Effector memory CD4-positive, alpha-beta T cell (primary cell): ENCODE measurements around the gene NCR2.
A peak's percentile ranks its signal among the peaks of the same experiment; 100 is the strongest.

Source experiments
- DNase-seq, 3 donors: peaks; one replicate each; pipeline ENCODE4 v3.0.0-alpha.2; 2020
- H3K27ac ChIP-seq: 2 replicates; pipeline ENCODE4 v1.7.0; 2013; ENCODE audit warnings: mild to moderate bottlenecking, low read length, moderate library complexity; ENCODE audit not compliant: insufficient read depth, poor library complexity, severe bottlenecking
- H3K27me3 ChIP-seq: replicated peaks from 2 replicates; pipeline ENCODE4 v1.7.0; 2013; ENCODE audit warnings: mild to moderate bottlenecking, low read length; ENCODE audit not compliant: insufficient read depth, control insufficient read depth, poor library complexity, severe bottlenecking
- H3K36me3 ChIP-seq: 2 replicates; pipeline ENCODE4 v1.7.0; 2013; ENCODE audit warnings: mild to moderate bottlenecking, low read length, moderate library complexity; ENCODE audit not compliant: control insufficient read depth, insufficient read depth
- H3K4me1 ChIP-seq: 2 replicates; pipeline ENCODE4 v1.7.0; 2013; ENCODE audit warnings: low read length, mild to moderate bottlenecking; ENCODE audit not compliant: control insufficient read depth, insufficient read depth, poor library complexity, severe bottlenecking
- H3K4me3 ChIP-seq: 2 replicates; pipeline ENCODE4 v1.7.0; 2013; ENCODE audit warnings: low read length, low read depth, mild to moderate bottlenecking; ENCODE audit not compliant: insufficient read depth, poor library complexity, severe bottlenecking
- H3K9me3 ChIP-seq: 2 replicates; pipeline ENCODE4 v1.7.0; 2013; ENCODE audit warnings: mild to moderate bottlenecking, low read length, moderate library complexity; ENCODE audit not compliant: control insufficient read depth

Gene NCR2

DNA sequence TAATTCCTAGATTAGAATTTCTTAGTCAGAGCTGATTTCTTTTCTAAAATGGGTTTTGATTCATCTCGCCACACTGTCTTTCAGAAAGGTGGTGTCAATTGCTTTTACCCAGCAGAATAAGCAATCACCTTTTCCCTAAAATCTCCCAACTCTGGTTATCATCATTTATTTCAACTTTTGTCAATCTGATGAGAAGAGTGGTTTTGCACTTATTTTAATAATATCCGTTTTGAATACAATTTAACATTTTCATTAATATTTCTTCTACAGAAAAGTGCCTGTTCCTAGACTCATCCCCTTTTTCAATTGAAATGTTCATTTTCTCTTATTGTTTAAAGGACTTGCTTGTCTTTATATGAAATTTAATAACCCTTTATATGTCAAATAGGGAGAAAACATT lies 8.2 kb upstream of the NCR2 start:
- DNase-seq, result no peak
- Histone ChIP-seq H3K27ac (no peak overlapping the region), H3K4me3 (no peak overlapping the region), H3K36me3 (no peaks in the 10 kb centered on the region), H3K9me3 (no peaks in the 10 kb centered on the region), H3K4me1 (peaks cover under 1% of the 10 kb centered on the region), H3K27me3 (peaks cover 10% of the 10 kb centered on the region)

DNA sequence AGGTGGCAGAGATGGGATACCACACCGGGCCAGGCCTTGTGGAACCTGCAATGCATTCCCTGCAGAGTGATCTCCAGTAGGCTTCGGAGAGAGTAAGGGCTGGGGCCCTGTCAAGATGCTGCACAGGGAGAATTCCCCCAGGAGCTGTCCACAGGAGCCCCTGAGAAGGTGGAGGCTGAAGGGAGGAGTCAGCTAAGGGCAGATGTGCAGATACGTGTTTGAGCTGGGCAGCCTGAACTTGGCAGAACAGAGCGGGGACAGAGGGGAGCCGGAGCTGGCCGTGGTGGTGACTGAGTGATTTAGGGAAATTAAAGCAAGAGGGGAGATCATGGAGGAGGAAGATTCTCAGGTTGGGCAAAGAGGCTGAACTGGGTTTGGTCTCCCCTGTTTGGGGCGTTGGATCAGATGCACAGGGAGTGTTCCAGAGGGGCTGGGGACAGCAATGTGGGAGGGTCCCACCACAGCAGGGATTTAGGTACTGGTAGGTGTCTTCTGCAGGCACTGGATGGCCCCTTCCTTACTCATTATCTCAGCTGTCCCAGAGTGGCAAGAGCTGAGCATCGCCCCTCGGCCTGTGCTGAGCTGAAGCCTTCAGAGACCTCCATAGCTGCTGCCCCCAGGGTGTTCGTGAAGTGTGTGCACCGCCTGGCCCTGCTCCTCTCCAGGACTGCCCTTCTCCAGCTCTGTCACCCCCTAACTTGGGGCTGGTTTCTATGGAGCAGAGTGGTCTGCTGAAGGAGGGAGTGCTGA lies 3.8 kb upstream of the NCR2 start:
- DNase-seq, result no peak
- H3K27me3 ChIP-seq, result peaks cover 3% of the 10 kb centered on the region
- no peaks in the 10 kb centered on the region for H3K9me3 ChIP-seq
- no peaks in the 10 kb centered on the region for H3K36me3 ChIP-seq
- H3K4me3 ChIP-seq, result no peak overlapping the region
- H3K4me1 ChIP-seq, result peaks cover 24% of the 10 kb centered on the region
- no peak overlapping the region for H3K27ac ChIP-seq

DNA sequence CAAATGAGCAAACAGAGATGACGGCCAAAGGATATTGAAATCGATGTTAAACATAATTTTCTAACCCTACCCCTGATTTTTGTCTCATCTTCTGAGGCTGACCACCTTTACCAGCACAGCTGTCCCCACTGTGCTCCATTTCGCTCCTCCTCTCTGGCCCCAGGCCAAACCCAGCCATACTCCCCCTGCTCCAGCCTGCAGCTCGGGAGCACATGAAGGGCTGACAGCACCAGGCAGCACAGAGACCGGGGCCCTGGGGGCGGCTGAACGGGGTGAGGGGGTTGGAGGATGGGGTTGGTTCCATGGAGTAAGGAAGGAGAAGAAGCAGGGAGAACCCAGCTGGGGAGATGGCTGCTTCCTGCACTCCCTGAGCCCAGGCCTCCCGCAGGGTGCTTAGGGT lies 3.2 kb upstream of the NCR2 start:
- Histone ChIP-seq H3K4me1 (peaks cover 24% of the 10 kb centered on the region), H3K4me3 (no peak overlapping the region), H3K9me3 (no peaks in the 10 kb centered on the region), H3K27me3 (peaks cover 3% of the 10 kb centered on the region), H3K36me3 (no peaks in the 10 kb centered on the region), H3K27ac (no peak overlapping the region)
- no peak for DNase-seq

DNA sequence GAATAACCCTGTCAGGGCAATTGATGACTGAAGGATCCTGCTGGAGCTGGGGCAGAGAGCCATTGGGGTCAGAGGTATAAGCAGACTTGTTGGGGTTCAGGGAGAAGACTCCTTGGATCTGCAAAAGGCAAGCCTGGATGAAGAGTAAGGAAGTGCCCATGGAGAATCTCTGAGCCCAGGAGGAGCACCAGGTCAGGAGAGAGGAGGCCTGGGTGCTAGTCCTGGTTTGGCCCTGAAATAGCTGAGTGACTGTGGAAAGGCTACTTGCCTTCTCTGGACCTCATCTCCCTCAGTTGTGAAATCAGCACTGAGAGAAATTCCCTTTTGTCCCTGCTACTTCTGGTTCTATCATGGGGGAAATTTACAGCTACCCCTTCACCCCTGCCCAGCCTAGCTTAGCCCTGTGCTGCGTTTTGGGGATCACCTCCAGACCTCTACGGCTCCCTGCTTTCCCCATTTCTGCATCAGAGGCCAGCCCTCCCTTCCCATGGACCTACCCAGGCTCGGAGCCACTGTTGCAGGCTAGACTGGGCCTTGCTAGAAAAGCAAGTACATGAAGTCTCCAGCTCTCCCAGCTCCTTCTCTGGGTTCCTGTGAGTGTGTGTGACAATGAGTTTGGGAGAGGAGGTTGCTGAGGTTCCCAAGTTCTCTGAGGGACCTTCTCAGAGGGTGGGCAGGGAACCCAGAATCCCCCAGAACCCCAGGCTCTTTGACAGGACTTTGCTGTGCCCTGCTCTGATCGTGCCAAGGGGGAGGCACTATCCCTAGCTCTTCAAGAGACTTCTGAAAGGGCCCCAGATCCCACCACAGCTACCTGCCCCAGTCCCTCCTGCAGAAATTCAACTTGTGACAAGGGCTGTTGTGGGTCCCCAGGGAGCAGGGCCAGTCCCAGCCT lies 2.3 kb upstream of the NCR2 start:
- H3K4me3 ChIP-seq, result no peak overlapping the region
- no peak for DNase-seq
- H3K9me3 ChIP-seq, result no peaks in the 10 kb centered on the region
- H3K36me3 ChIP-seq, result no peaks in the 10 kb centered on the region
- H3K27me3 ChIP-seq, result peaks cover 3% of the 10 kb centered on the region
- peak overlapping the region; percentile 14 for H3K27ac ChIP-seq
- peaks cover 24% of the 10 kb centered on the region for H3K4me1 ChIP-seq

DNA sequence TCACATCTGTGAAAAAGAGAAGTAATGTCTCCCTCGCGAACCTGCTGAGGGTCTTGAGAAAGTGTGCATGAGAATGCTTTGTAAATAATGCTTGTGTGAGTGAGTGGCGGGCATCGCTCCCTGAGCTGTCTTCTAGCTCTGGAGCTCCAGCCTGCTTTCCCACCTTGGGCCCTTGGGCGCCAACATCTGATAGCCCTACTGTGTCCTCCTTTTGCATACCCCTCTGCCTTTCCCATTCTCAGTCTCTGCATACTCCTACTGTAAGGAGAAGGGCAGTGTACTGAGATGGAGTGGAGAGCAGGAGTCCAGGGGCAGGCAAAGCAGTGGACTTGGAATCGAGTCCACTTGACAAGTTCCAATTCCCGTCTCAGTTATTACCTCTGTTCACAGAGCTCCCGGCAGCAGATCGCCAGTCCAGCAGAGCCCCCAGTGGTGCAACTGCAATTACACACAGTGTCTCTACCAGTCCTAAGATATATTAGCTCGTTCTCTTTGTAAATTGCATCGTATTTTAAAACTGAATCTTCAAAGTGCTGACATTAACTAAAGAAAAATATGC lies 847 bp upstream of the NCR2 start:
- Histone ChIP-seq H3K27ac (peak overlapping the region; percentile 46), H3K4me1 (peaks cover 24% of the 10 kb centered on the region), H3K9me3 (no peaks in the 10 kb centered on the region), H3K4me3 (no peak overlapping the region), H3K36me3 (no peaks in the 10 kb centered on the region), H3K27me3 (peaks cover 3% of the 10 kb centered on the region)
- no peak for DNase-seq

DNA sequence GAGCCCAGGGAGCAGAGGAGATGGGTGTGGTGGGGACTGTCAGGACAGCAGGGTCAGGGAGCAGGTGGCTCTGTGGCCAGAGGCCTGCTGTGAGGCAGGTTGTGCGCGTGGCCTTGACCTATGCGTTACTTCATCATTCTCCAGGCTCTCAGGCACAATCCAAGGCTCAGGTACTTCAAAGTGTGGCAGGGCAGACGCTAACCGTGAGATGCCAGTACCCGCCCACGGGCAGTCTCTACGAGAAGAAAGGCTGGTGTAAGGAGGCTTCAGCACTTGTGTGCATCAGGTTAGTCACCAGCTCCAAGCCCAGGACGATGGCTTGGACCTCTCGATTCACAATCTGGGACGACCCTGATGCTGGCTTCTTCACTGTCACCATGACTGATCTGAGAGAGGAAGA lies 535 bp downstream of the NCR2 start:
- H3K27ac ChIP-seq, result no peak overlapping the region

DNA sequence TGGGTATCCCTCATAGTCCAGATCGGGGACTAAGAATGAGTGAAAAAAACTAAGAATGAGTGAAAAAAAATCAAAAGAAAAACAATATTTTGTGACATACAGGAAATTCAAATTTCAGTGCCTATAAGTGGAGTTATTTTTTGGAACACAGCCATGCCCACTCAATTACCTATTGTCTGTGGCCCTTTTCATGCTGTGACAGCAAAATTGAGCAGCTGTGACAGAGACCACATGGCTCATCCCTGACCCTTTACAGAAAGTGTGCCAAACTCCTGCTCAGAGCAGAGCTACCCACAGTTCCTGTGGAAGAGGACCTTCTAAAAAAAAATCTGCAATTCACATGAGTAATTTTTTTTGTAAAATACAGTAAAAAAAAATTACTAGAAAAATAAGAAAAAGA lies 1.4 kb downstream of the NCR2 start:
- Histone ChIP-seq H3K4me1 (peaks cover 24% of the 10 kb centered on the region), H3K36me3 (no peaks in the 10 kb centered on the region), H3K27me3 (no peaks in the 10 kb centered on the region), H3K4me3 (no peak overlapping the region), H3K27ac (no peak overlapping the region), H3K9me3 (no peaks in the 10 kb centered on the region)
- no peak for DNase-seq

More for the DNA sequence above, 535 bp downstream of the NCR2 start:
- Histone ChIP-seq H3K4me1 (peaks cover 24% of the 10 kb centered on the region), H3K4me3 (no peak overlapping the region), H3K36me3 (no peaks in the 10 kb centered on the region), H3K9me3 (no peaks in the 10 kb centered on the region), H3K27me3 (peaks cover 3% of the 10 kb centered on the region)
- DNase-seq, result no peak

DNA sequence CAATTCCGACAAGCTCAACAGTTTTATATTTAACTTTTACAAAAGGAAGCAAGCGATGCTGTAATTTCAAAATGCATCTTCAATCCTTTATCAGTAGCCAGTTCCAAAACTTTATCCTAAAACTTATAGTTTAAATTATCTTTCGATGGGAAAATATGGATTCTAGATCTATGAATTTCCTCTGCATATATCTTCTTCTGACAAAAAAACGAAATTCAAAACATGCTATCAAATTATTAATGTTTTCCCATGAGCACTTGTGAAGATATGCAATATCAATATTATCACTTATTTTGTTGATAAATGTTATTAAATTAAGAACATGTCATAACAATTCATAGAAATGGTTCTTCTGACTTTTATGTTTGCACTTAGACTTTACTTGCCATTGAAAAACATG lies 2.3 kb downstream of the NCR2 start:
- H3K4me1 ChIP-seq, result peaks cover 18% of the 10 kb centered on the region
- no peaks in the 10 kb centered on the region for H3K9me3 ChIP-seq
- no peaks in the 10 kb centered on the region for H3K36me3 ChIP-seq
- no peak overlapping the region for H3K4me3 ChIP-seq
- DNase-seq, result no peak
- peaks cover 3% of the 10 kb centered on the region for H3K27me3 ChIP-seq
- no peak overlapping the region for H3K27ac ChIP-seq

DNA sequence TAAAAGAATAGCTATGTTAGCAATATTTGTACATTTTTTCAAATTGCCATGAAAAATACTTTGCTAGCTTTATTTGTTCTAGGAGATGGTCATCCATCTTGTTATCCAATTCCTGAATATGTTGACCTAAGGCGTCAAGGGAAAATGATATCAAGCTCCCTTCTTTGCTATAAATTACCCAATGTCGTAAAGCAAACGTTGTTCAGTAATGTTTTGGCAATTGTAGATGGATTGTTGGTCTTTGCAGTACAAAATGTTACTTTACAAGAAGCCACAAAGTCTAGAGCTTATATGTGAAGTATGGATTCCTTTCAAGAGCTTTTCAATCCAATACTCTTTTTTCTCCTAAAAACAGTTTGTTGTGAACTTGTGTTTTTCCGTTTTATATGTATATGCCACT lies 3.3 kb downstream of the NCR2 start:
- no peak for DNase-seq
- H3K27me3 ChIP-seq, result peaks cover 3% of the 10 kb centered on the region
- H3K4me3 ChIP-seq, result no peak overlapping the region
- no peaks in the 10 kb centered on the region for H3K9me3 ChIP-seq
- H3K36me3 ChIP-seq, result no peaks in the 10 kb centered on the region
- peaks cover 9% of the 10 kb centered on the region for H3K4me1 ChIP-seq
- no peak overlapping the region for H3K27ac ChIP-seq

DNA sequence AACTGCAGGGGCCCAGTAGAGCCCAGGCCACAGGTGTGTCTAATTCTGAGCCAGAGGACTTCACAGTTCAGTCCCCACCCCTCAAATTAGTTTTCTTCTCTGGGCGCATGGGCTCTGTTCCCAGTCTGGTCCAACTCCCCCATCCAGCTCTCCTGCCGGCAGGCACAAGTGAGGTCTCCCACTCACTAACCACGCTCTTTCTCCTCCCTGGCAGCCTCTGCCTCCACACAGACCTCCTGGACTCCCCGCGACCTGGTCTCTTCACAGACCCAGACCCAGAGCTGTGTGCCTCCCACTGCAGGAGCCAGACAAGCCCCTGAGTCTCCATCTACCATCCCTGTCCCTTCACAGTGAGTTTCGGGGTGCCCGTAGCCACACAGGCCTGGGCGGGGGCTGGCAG lies 6.2 kb downstream of the NCR2 start:
- Histone ChIP-seq H3K4me1 (peaks cover 11% of the 10 kb centered on the region), H3K36me3 (no peaks in the 10 kb centered on the region), H3K27ac (no peak overlapping the region), H3K27me3 (peaks cover 3% of the 10 kb centered on the region), H3K9me3 (no peaks in the 10 kb centered on the region), H3K4me3 (no peak overlapping the region)
- no peak for DNase-seq
